ENCODE measurements around the gene CACNB2.

GRCh38 chr10:18144928-18145327, 4.7 kb downstream of the CACNB2 start:
- no peak for TF ChIP-seq CTCF (IDR thresholded peaks at IDR 0.05 in 4 of 5, conservative IDR thresholded peaks at IDR 0.05 in 1 of 5)
- TF ChIP-seq POLR2A (IDR thresholded peaks at IDR 0.05) = no peak

Data from gastrocnemius medialis (tissue), 4 donors.